Astrocyte of the cerebellum (primary cell): Measurements from ENCODE around the gene BIRC6.
"Not testable (repeated sequence)": the region's sequence is repeated elsewhere in the genome, so short reads cannot be mapped to it uniquely, and the experiment has no call there.

Experiments
- DNase-seq: peaks from one replicate; pipeline ENCODE4 v3.0.0-alpha.2; 2011; ENCODE audit warnings: low read depth
- H3K4me3 ChIP-seq: 2 replicates; pipeline ENCODE4 v1.5.1; 2011; ENCODE audit warnings: mild to moderate bottlenecking, low read depth, low read length, moderate library complexity
- in situ Hi-C: cut with HindIII; loops from 2 replicates; pipeline ENCODE4 v1.10.0; 2017; ENCODE audit warnings: low sequenced_read_pairs
- TF ChIP-seq, protein P1 (sequence below): IDR thresholded peaks from 2 replicates; pipeline ENCODE4 v1.5.1; 2012; ENCODE audit warnings: low read length, low read depth, moderate library complexity, mild to moderate bottlenecking; ENCODE audit errors: missing control alignments

BIRC6 gene

DNA sequence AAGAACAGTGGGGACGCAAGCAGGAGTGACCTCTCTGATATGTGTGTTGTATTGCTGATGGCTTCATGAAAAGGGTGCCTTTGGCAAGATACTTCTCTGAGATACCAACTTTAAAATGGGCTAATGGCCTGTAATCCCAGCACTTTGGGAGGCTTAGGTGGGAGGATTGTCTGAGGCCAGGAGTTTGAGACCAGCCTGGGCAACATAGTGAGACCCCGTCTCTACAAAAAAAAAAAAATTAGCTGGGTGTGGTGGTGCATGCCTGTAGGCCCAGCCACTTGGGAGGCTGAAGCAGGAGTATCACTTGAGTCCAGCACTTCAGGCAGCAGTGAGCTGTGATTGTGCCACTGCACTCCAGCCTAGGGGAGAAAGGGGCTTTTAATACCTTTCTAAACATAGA, 9.8 kb downstream of the BIRC6 start:
- TF ChIP-seq, protein P1, sequence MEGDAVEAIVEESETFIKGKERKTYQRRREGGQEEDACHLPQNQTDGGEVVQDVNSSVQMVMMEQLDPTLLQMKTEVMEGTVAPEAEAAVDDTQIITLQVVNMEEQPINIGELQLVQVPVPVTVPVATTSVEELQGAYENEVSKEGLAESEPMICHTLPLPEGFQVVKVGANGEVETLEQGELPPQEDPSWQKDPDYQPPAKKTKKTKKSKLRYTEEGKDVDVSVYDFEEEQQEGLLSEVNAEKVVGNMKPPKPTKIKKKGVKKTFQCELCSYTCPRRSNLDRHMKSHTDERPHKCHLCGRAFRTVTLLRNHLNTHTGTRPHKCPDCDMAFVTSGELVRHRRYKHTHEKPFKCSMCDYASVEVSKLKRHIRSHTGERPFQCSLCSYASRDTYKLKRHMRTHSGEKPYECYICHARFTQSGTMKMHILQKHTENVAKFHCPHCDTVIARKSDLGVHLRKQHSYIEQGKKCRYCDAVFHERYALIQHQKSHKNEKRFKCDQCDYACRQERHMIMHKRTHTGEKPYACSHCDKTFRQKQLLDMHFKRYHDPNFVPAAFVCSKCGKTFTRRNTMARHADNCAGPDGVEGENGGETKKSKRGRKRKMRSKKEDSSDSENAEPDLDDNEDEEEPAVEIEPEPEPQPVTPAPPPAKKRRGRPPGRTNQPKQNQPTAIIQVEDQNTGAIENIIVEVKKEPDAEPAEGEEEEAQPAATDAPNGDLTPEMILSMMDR: no peak
- H3K4me3 ChIP-seq: no peak overlapping the region
- in situ Hi-C loops: no loop called here
- DNase-seq: no peak

DNA sequence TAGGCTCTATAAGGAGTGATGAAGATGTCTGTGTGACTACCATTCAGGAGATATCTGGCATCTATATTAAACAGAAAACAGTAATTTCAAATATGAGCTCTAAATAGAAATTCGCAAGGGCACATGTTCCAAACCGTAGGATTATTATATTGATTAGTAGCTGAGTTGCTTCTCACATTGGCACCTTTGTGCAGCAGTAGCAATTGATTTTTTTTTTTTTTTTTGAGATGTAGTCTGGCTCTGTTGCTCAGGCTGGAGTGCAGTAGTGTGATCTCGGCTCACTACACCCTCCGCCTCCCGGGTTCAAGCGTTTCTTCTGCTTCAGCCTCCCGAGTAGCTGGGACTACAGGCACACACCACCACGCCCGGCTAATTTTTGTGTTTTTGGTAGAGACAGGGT, 12.4 kb downstream of the BIRC6 start:
- H3K4me3 ChIP-seq: no peak overlapping the region
- TF ChIP-seq, protein P1: no peak
- DNase-seq: no peak
- in situ Hi-C loops: no loop called here

DNA sequence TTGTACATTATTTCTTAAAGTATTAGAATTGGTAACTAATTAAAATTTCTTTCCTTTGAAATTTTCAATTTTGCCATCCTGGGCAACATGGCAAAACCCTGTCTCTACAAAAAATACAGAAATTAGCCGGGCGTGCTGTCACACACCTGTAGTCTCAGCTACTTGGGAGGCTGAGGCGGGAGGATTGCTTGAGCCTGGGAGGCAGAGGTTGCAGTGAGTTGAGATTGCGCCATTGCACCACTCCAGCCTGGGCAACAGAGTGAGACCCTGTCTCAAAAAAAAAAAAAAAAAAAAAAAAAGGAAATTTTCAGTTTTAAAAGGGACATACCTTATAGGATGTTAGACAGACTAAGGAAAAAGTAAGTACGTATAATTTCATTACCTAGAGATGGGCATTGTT, 14.1 kb downstream of the BIRC6 start:
- DNase-seq, in situ Hi-C loops, H3K4me3 ChIP-seq: not testable (repeated sequence)

DNA sequence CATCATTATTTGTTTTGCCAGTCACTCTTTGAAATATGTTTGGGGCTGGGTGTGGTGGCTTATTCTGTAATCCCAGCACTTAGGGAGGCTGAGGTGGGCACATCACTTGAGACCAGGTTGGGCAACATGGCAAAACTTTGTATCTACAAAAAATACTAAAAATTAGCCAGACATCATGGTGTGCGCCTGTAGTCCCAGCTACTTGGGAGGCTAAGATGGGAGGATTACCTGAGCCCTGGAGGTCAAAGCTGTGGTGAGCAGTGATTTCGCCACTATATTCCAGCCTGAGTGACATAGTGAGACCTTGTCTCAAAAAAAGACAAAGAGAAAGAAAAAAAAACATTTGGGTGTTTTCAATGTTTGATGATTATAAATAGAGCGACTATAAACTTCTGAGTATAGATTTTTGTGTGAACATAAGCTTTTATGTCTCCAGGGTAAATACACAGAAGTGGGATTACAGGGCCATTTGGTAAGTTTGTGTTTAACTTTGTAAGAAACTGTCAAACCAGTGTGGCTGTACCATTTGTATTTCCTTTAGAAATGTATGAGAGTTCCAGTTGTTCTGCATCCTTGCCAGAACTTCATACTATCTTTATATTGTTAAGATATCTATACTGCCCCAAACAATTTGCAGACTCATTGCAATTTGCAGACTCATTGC, 15.8 kb downstream of the BIRC6 start:
- H3K4me3 ChIP-seq: no peak overlapping the region
- in situ Hi-C loops: no loop called here
- TF ChIP-seq, protein P1: no peak
- no peak for DNase-seq

DNA sequence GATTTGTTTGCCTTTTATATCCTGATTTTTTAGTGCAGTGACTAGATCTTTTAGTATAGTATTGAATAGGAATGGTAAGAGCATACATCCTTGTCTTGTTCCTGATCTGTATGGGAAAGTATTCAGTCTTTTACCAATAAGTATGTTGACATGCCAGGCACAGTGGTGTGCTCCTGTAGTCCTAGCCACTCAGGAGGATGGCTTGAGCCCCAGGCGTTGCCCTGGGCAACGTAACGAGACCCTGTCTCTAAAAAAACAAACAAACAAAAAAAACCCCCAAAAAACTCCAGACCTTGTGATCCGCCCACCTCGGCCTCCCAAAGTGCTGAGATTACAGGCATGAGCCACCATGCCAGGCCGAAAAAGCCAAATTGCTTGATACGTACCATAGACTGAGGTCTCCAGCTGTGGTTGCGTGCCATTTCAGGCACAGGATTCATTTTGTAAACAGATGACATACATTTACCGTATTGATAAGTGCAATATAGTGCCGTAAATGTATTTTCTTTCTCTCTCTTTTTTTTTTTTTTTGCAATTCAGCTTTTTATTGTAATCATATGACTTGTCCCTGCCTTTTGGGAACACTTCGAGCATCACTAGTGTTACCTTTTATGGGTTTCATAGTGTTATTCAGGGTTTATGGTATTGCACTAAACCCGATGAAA, 18.5 kb downstream of the BIRC6 start:
- no peak overlapping the region for H3K4me3 ChIP-seq
- DNase-seq: no peak
- in situ Hi-C loops: no loop called here
- TF ChIP-seq, protein P1: no peak

DNA sequence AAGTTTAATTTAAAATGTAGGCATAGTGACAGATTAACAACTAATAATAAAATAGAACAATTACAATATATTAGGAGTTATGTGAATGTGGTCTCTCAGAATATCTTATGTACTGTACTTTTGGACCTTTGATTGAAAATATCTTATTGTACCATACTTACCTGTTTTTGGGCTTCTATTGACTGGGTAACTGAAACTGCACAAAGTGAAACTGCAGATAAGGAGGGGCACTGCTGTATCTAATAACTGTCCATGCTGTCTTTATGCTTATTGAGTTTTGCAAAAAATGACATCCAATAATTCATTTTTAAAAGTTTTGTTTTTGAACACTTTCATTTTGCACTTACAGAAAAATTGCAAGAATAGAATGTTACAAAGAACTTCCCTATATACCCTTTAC, 19.9 kb downstream of the BIRC6 start:
- H3K4me3 ChIP-seq: no peak overlapping the region
- TF ChIP-seq, protein P1: no peak
- in situ Hi-C loops: no loop called here
- no peak for DNase-seq

DNA sequence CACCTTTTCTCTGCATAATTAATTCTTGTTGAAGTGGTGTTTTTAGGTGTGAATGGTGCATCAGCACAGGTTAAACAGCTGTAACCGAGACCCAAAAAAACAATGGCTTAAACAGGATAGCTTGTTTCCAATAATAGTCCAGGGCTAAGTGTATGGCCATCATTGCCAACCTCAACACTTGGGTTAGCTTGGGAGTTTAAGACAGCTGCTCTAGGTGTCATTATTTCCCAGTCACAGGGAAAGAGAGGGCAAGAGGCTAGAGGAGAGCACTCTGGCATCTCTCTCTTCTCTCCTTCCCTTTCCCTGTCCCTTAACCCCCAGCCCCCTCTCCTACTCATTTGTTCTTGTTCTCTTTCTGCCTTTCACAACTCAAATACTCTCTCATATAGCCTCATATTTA, 21.1 kb downstream of the BIRC6 start:
- in situ Hi-C loops: no loop called here
- DNase-seq: no peak
- H3K4me3 ChIP-seq: no peak overlapping the region
- TF ChIP-seq, protein P1: no peak
